Measurements from ENCODE around the gene FAM184B. TPM values are rescaled to one million over a fixed set of nuclear protein-coding genes. Genes with fewer than 3 reads are reported as not detected.

Gene FAM184B
- total RNA-seq, 1 experiment from 2014 or later: 0.17 TPM

DNA sequence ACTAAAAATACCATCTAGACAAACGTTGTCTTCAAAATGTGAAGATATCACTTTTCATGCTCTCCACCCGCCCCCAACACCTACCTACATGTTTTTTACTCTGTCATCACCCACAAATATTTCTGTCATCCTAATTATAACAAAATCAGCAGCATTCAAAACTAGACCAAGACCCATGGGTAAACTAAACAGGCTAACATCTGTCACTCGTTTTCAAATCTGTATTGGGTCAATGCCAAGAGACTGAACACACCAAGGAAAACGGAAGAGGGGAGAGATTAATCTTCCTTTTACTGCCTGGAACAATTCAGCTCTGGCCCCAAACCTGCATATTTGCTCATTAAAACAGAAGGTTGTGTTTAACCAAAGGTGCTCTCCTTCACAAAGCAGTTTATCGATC, 17.5 kb downstream of the FAM184B start:
- Mint-ChIP-seq H3K27ac (no peak overlapping the region), H3K4me3 (no peak overlapping the region), H3K9me3 (peaks cover 25% of the 10 kb centered on the region), H3K36me3 (peaks cover 17% of the 10 kb centered on the region), H3K4me1 (peaks cover 14% of the 10 kb centered on the region), H3K27me3 (ENCODE audit: low read depth) (no peaks in the 10 kb centered on the region; the same call in 1 of the 2 replicates)
- POLR2A ChIA-PET: no interaction called here
- ATAC-seq (no peak), DNase-seq (ENCODE audit: low spot score) (no peak)
- no peak for TF ChIP-seq SP1 (CRISPR knock-in tag; conservative IDR thresholded peaks at IDR 0.05)
- TF ChIP-seq, protein P1, sequence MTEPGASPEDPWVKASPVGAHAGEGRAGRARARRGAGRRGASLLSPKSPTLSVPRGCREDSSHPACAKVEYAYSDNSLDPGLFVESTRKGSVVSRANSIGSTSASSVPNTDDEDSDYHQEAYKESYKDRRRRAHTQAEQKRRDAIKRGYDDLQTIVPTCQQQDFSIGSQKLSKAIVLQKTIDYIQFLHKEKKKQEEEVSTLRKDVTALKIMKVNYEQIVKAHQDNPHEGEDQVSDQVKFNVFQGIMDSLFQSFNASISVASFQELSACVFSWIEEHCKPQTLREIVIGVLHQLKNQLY (CRISPR knock-in tag; IDR thresholded peaks at IDR 0.05): no peak
- TF ChIP-seq, protein P2, sequence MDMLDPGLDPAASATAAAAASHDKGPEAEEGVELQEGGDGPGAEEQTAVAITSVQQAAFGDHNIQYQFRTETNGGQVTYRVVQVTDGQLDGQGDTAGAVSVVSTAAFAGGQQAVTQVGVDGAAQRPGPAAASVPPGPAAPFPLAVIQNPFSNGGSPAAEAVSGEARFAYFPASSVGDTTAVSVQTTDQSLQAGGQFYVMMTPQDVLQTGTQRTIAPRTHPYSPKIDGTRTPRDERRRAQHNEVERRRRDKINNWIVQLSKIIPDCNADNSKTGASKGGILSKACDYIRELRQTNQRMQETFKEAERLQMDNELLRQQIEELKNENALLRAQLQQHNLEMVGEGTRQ (CRISPR knock-in tag; IDR thresholded peaks at IDR 0.05): no peak
- TF ChIP-seq ZNF219 (CRISPR knock-in tag; IDR thresholded peaks at IDR 0.05; ENCODE audit: borderline replicate concordance): no peak
- TF ChIP-seq, protein P3, sequence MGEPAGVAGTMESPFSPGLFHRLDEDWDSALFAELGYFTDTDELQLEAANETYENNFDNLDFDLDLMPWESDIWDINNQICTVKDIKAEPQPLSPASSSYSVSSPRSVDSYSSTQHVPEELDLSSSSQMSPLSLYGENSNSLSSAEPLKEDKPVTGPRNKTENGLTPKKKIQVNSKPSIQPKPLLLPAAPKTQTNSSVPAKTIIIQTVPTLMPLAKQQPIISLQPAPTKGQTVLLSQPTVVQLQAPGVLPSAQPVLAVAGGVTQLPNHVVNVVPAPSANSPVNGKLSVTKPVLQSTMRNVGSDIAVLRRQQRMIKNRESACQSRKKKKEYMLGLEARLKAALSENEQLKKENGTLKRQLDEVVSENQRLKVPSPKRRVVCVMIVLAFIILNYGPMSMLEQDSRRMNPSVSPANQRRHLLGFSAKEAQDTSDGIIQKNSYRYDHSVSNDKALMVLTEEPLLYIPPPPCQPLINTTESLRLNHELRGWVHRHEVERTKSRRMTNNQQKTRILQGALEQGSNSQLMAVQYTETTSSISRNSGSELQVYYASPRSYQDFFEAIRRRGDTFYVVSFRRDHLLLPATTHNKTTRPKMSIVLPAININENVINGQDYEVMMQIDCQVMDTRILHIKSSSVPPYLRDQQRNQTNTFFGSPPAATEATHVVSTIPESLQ (CRISPR knock-in tag; IDR thresholded peaks at IDR 0.05): no peak
- no peak for TF ChIP-seq CREB1 (CRISPR knock-in tag; IDR thresholded peaks at IDR 0.05)
- no peak for TF ChIP-seq IRF2 (CRISPR knock-in tag; IDR thresholded peaks at IDR 0.05; ENCODE audit: borderline replicate concordance, low read depth)
- TF ChIP-seq, protein P4, sequence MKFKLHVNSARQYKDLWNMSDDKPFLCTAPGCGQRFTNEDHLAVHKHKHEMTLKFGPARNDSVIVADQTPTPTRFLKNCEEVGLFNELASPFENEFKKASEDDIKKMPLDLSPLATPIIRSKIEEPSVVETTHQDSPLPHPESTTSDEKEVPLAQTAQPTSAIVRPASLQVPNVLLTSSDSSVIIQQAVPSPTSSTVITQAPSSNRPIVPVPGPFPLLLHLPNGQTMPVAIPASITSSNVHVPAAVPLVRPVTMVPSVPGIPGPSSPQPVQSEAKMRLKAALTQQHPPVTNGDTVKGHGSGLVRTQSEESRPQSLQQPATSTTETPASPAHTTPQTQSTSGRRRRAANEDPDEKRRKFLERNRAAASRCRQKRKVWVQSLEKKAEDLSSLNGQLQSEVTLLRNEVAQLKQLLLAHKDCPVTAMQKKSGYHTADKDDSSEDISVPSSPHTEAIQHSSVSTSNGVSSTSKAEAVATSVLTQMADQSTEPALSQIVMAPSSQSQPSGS (CRISPR knock-in tag; IDR thresholded peaks at IDR 0.05; ENCODE audit: borderline replicate concordance, low read depth): no peak
- TF ChIP-seq, protein P5, sequence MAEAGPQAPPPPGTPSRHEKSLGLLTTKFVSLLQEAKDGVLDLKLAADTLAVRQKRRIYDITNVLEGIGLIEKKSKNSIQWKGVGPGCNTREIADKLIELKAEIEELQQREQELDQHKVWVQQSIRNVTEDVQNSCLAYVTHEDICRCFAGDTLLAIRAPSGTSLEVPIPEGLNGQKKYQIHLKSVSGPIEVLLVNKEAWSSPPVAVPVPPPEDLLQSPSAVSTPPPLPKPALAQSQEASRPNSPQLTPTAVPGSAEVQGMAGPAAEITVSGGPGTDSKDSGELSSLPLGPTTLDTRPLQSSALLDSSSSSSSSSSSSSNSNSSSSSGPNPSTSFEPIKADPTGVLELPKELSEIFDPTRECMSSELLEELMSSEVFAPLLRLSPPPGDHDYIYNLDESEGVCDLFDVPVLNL (CRISPR knock-in tag; IDR thresholded peaks at IDR 0.05; ENCODE audit: borderline replicate concordance, low read depth): no peak
- no peak for TF ChIP-seq ETV6 (CRISPR knock-in tag; IDR thresholded peaks at IDR 0.05)
- no peak for TF ChIP-seq NFYB (CRISPR knock-in tag; conservative IDR thresholded peaks at IDR 0.05; ENCODE audit: low read depth)
- CTCF ChIA-PET: interaction anchor here (0.7 kb wide), 1 partner anchor 292 kb away, joined by 3 read pairs; no protein-coding TSS in a partner anchor

DNA sequence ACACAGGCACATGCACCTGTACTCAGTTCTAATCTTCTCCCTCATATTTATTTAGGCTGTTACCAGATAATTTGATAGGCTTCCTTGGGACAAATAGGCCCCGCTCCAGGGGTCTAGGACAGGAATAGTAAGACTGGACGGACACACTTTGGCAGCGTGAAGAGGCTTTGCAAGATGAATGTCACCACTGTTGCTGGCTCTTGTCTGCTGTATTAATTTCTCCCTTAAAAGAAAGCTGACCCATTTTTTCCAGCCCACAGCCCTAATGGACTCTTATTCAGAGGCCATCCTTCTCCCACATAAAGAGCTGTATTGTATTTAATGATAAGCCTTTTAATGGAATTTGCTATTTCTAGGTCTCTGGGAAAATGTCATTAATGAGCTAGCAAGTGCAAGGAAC, 18.0 kb downstream of the FAM184B start:
- Mint-ChIP-seq H3K4me3 (no peak overlapping the region), H3K27ac (no peak overlapping the region), H3K4me1 (peaks cover 14% of the 10 kb centered on the region), H3K27me3 (ENCODE audit: low read depth) (no peaks in the 10 kb centered on the region; the same call in 1 of the 2 replicates), H3K9me3 (peaks cover 25% of the 10 kb centered on the region), H3K36me3 (peaks cover 17% of the 10 kb centered on the region)
- CTCF ChIA-PET: interaction anchor here (0.7 kb wide), 1 partner anchor 291 kb away, joined by 3 read pairs; no protein-coding TSS in a partner anchor
- no peak for ATAC-seq
- POLR2A ChIA-PET: interaction anchor here (0.5 kb wide), 1 partner anchor 18 kb away, joined by 3 read pairs; the partner anchor contains the start of gene FAM184B
- DNase-seq (ENCODE audit: low spot score): no peak
- TF ChIP-seq, protein P6, sequence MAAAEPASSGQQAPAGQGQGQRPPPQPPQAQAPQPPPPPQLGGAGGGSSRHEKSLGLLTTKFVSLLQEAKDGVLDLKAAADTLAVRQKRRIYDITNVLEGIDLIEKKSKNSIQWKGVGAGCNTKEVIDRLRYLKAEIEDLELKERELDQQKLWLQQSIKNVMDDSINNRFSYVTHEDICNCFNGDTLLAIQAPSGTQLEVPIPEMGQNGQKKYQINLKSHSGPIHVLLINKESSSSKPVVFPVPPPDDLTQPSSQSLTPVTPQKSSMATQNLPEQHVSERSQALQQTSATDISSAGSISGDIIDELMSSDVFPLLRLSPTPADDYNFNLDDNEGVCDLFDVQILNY (CRISPR knock-in tag; IDR thresholded peaks at IDR 0.05): no peak
- TF ChIP-seq ZNF121 (CRISPR knock-in tag; IDR thresholded peaks at IDR 0.05) (no peak), NR3C1 (CRISPR knock-in tag; conservative IDR thresholded peaks at IDR 0.05; ENCODE audit: low read depth) (no peak), GRHL2 (CRISPR knock-in tag; IDR thresholded peaks at IDR 0.05; ENCODE audit: insufficient replicate concordance, severe bottlenecking) (no peak), ZNF219 (CRISPR knock-in tag; IDR thresholded peaks at IDR 0.05; ENCODE audit: borderline replicate concordance) (no peak)

Measured in WTC11 (cell line).